ENCODE measurements around the gene SLC35E3. TPM values are rescaled to one million over a fixed set of nuclear protein-coding genes. Genes with fewer than 3 reads are reported as not detected.

Gene SLC35E3
- polyA plus RNA-seq, 2 of the 4 experiments (the other 2 are of a cell fraction), result 5.1 to 22.1 TPM

DNA sequence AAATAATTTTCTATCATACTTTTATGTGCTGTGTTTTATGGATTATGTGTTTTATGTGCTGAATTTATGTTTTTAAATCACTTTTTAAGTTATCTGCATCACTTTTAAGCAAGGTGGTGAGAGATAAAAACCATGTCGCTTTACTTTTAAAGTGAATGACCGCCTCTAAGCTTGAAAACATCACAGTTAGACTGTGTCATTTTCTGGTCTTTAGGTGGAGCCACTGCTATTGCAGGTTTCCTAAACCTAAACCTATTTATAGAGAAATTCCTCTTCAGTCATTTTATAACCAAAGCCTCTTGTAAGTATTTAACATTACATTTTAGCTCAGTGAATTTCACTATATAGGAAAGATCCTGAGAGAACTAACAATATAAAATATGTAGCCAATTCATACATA lies 41.0 kb downstream of the SLC35E3 start:
- no peaks in the 10 kb centered on the region for H3K9me3 ChIP-seq
- ChIA-PET CTCF (interaction anchor here (0.8 to 1.7 kb wide), 4 partner anchors 21 to 448 kb away, joined by 3 to 7 read pairs (median 4); partner anchors contain the start of gene MDM2), POLR2A (interaction anchor here (1.2 to 1.9 kb wide), 2 partner anchors 22 to 41 kb away, joined by 8 to 9 read pairs; partner anchors contain the start of genes MDM2 and SLC35E3)
- H3K4me2 ChIP-seq, result peak overlapping the region; percentile 58
- WGBS (ENCODE audit: missing lambda C conversion rate), result 94% methylated on average over 2 of the region's 2 CpGs
- H3K4me1 ChIP-seq, result peaks cover 31% of the 10 kb centered on the region
- ATAC-seq, result no peak
- TF ChIP-seq GATA3 (IDR thresholded peaks at IDR 0.05; ENCODE audit: borderline replicate concordance), result no peak
- no peak for TF ChIP-seq EHMT2 (IDR thresholded peaks at IDR 0.05; ENCODE audit: low read depth)
- TF ChIP-seq, protein P1, sequence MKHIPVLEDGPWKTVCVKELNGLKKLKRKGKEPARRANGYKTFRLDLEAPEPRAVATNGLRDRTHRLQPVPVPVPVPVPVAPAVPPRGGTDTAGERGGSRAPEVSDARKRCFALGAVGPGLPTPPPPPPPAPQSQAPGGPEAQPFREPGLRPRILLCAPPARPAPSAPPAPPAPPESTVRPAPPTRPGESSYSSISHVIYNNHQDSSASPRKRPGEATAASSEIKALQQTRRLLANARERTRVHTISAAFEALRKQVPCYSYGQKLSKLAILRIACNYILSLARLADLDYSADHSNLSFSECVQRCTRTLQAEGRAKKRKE (CRISPR knock-in tag; IDR thresholded peaks at IDR 0.05; ENCODE audit: low read depth), result no peak
- no peak for TF ChIP-seq TP53 (CRISPR knock-in tag; IDR thresholded peaks at IDR 0.05)
- H3K27ac ChIP-seq, result peak overlapping the region; percentile 77 to 83; a peak in 5 of 6 replicates
- no peak for FAIRE-seq
- no peak overlapping the region for H3K4me3 ChIP-seq
- DNase-seq (ENCODE audit: low read depth in 1 of 2, low spot score in 1 of 2), result no peak

GRCh38 chr12:68788554-68789143 lies 42.7 kb downstream of the SLC35E3 start:
- CTCF ChIA-PET, result no interaction called here
- whole genome bisulfite sequencing (ENCODE audit: missing lambda C conversion rate), result 91% methylated on average over 3 of the region's 3 CpGs
- Histone ChIP-seq H3K4me2 (no peak overlapping the region), H3K27ac (peak overlapping the region; percentile 51 to 77; a peak in 5 of 6 replicates), H3K4me1 (peaks cover 31% of the 10 kb centered on the region), H3K4me3 (no peak overlapping the region), H3K9me3 (no peaks in the 10 kb centered on the region)
- POLR2A ChIA-PET, result no interaction called here
- DNase-seq (ENCODE audit: low read depth in 1 of 2, low spot score in 1 of 2), result no peak
- no peak for FAIRE-seq
- ATAC-seq, result no peak
- TF ChIP-seq BHLHE40 (IDR thresholded peaks at IDR 0.05; ENCODE audit: low read depth, low read length), result no peak

DNA sequence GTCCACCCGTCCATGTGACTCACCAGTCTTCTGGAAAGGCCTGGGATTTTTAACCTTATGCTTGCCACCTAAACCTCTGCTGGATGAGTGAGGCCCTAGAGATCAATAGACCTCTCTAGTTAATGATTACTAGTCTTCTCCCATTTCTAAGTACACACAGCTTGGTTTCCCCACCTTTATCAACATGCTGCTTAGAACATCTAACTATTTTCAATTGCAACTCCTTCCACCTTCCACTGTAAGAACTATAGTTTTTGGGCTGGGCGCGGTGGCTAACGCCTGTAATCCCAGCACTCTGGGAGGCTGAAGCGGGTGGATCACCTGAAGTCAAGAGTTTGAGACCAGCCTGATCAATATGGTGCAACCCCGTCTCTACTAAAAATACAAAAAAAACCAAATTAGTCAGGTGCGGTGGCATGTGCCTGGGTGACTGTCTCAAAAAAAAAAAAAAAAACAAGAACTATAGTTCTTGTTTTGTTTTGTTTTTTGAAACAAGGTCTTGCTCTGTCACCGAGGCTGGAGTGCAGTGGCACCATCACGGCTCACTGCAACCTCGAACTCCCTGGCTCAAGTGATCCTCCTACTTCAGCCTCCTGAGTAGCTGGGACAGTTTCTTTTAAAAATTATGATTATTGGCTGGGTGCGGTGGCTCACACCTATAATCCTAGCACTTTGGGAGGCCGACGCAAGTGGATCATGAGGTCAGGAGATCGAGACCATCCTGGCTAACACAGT lies 43.3 kb downstream of the SLC35E3 start:
- no peak for TF ChIP-seq FOSB (CRISPR knock-in tag; IDR thresholded peaks at IDR 0.05)
- TF ChIP-seq, protein P2, sequence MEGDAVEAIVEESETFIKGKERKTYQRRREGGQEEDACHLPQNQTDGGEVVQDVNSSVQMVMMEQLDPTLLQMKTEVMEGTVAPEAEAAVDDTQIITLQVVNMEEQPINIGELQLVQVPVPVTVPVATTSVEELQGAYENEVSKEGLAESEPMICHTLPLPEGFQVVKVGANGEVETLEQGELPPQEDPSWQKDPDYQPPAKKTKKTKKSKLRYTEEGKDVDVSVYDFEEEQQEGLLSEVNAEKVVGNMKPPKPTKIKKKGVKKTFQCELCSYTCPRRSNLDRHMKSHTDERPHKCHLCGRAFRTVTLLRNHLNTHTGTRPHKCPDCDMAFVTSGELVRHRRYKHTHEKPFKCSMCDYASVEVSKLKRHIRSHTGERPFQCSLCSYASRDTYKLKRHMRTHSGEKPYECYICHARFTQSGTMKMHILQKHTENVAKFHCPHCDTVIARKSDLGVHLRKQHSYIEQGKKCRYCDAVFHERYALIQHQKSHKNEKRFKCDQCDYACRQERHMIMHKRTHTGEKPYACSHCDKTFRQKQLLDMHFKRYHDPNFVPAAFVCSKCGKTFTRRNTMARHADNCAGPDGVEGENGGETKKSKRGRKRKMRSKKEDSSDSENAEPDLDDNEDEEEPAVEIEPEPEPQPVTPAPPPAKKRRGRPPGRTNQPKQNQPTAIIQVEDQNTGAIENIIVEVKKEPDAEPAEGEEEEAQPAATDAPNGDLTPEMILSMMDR (IDR thresholded peaks at IDR 0.05), result no peak
- TF ChIP-seq ZC3H11A (IDR thresholded peaks at IDR 0.05), result no peak
- no peak for TF ChIP-seq TP53 (CRISPR knock-in tag; IDR thresholded peaks at IDR 0.05)
- TF ChIP-seq HDAC2 (IDR thresholded peaks at IDR 0.05), result no peak
- no peak for ATAC-seq
- Histone ChIP-seq H3K4me3 (no peak overlapping the region), H3K4me2 (no peak overlapping the region), H3K9me3 (no peaks in the 10 kb centered on the region), H3K4me1 (peaks cover 31% of the 10 kb centered on the region), H3K27ac (peak overlapping the region; percentile 51 to 77; a peak in 3 of 6 replicates)
- DNase-seq (ENCODE audit: low read depth in 1 of 2, low spot score in 1 of 2), result no peak
- POLR2A ChIA-PET, result no interaction called here
- 92% methylated on average over 14 of the region's 14 CpGs for WGBS (ENCODE audit: missing lambda C conversion rate)
- no peak for FAIRE-seq
- CTCF ChIA-PET, result no interaction called here

DNA sequence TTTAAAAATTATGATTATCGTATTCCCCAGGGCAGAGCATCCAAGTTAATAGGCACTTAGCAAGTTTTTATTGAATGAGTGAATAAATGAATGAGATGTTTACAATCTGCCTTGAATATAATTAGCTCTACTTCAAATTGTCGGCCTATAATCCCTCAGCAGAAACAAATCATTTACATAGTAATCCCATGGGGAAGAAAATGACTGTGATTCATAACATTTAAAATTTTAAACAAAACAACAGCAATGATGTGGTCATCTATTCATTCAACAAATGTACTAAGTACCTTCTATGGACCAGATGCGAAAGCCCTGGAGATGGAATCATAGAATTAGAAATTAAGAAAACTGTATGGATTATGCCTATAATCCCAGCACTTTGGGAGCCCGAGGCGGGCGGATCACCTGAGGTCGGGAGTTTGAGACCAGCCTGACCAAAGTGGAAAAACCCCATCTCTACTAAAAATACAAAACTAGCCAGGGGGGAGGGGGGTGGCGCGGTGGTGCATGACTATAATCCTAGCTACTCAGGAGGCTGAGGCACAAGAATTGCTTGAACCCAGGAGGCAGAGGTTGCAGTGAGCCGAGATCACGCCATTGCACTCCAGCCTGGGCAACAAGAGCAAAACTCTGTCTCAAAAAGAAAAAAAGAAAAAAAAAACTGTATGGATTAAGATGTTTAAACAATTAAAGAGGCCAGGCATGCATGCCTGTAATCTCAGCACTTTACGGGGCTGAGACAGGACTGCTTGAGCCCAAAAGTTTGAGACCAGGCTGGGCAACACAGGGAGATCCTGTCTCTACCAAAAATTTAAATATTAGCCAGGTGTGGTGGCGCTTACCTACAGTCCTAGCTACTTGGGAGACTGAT lies 44.3 kb downstream of the SLC35E3 start:
- Histone ChIP-seq H3K9me3 (no peaks in the 10 kb centered on the region), H3K27ac (no peak overlapping the region), H3K4me1 (peaks cover 32% of the 10 kb centered on the region), H3K4me2 (no peak overlapping the region), H3K4me3 (no peak overlapping the region)
- ATAC-seq (no peak), DNase-seq (ENCODE audit: low read depth in 1 of 2, low spot score in 1 of 2) (no peak), FAIRE-seq (no peak)
- CTCF ChIA-PET, result no interaction called here
- TF ChIP-seq FOSL2 (IDR thresholded peaks at IDR 0.05) (no peak), FOSL2 (CRISPR knock-in tag; IDR thresholded peaks at IDR 0.05) (no peak), POLR2A (IDR thresholded peaks at IDR 0.05; ENCODE audit: low read length) (no peak), SREBF2 (IDR thresholded peaks at IDR 0.05) (no peak), NFE2L2 (conservative IDR thresholded peaks at IDR 0.05; ENCODE audit: low read length) (no peak), ZNF302 (CRISPR knock-in tag; IDR thresholded peaks at IDR 0.05) (no peak), JUN (IDR thresholded peaks at IDR 0.05) (no peak), FOSB (CRISPR knock-in tag; IDR thresholded peaks at IDR 0.05) (no peak), CHD4 (IDR thresholded peaks at IDR 0.05; ENCODE audit: borderline replicate concordance) (no peak), POLR2AphosphoS2 (conservative IDR thresholded peaks at IDR 0.05; ENCODE audit: low read length) (no peak), ELK1 (IDR thresholded peaks at IDR 0.05; ENCODE audit: low read depth, low read length) (no peak), HMGXB4 (CRISPR knock-in tag; IDR thresholded peaks at IDR 0.05; ENCODE audit: borderline replicate concordance) (no peak), TP53 (CRISPR knock-in tag; IDR thresholded peaks at IDR 0.05) (no peak), MAZ (IDR thresholded peaks at IDR 0.05; ENCODE audit: borderline replicate concordance, low read depth, low read length) (no peak), HDAC2 (IDR thresholded peaks at IDR 0.05) (no peak), RNF2 (IDR thresholded peaks at IDR 0.05; ENCODE audit: borderline replicate concordance, low read depth) (no peak)
- 92% methylated on average over 13 of the region's 13 CpGs for WGBS (ENCODE audit: missing lambda C conversion rate)
- POLR2A ChIA-PET, result no interaction called here

All from A549 (cell line).